Left colon (tissue), 2 donors: ENCODE results near the gene EDAR. TPM values are rescaled to one million over a fixed set of nuclear protein-coding genes. Genes with fewer than 3 reads are reported as not detected.

Experiments used
- ATAC-seq: fragments of 200-7000 bp; cut with Tn5 transposase; one replicate; pipeline ENCODE4 v1.9.1; 2020; ENCODE audit warnings: mild to moderate bottlenecking, moderate library complexity
- DNase-seq, 2 donors: peaks; one replicate each; pipeline ENCODE4 v3.0.0-alpha.2; 2020
- intact Hi-C, 2 donors: fragments of 100-400 bp; cut with DNase I in 1 of 2; cut with micrococcal nuclease in 1 of 2; formaldehyde crosslinking; loops; one replicate each; pipeline versions ENCODE4 v1.11.2 to v1.14.0; 2022; cut with DNase I, micrococcal nuclease
- total RNA-seq, 2 donors: library from RNA; stranded (reverse); fragmentation: NEBNext Ultra II Directional; extraction: Animal tissue kit (Norgen Biotek cat#: 25700); gene quantifications; one replicate each; pipeline ENCODE4 v1.2.1, GENCODE V29; 2021
- donor health status: DM: no; HTN: no; CAD: no.
- donor health status: DM: yes; HTN: yes; CAD: no.

The EDAR gene
- total RNA-seq, 2 donors from 2014 or later: 0.43 to 0.61 TPM

DNA sequence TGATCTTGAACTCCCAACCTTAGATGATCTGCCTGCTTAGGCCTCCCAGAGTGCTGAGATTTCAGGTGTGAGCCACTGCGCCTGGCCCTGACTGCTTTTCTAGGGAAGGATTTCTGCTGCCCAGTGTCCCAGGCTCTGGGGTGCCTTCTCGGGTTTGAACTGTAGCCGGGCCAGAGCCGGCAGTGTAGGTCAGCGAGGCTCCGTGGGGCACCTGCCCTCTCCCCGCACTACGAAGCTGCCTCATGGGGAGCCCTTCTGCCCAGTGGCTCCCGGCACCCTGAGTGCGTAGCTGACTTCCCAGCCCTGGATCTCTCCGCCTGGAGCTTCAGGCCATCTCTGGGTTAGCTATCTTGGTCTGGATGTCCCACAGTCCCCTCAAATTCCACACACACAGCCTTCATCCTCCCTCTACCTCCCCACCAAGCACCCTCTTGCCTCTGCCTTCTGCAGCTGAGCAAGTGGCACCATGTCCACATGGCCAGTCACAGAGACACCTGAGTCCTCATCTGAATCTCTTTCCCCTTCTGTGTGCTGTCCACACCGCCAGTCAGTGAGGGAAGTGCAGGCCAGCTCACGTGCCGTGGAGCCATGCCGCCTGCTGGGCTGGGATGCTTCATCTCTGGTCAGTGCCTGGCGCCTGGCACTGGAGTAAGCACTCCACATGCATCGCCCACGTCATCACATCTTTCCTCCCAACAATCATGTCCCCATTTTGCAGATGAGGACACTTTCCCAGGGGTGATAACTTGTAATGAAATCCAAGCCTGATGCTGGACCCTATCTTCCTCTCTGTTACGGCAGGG lies 69.2 kb downstream of the EDAR start:
- ATAC-seq (no peak), DNase-seq (peak in 1 of 2 donors; percentile 21)
- intact Hi-C loops: no loop called here

DNA sequence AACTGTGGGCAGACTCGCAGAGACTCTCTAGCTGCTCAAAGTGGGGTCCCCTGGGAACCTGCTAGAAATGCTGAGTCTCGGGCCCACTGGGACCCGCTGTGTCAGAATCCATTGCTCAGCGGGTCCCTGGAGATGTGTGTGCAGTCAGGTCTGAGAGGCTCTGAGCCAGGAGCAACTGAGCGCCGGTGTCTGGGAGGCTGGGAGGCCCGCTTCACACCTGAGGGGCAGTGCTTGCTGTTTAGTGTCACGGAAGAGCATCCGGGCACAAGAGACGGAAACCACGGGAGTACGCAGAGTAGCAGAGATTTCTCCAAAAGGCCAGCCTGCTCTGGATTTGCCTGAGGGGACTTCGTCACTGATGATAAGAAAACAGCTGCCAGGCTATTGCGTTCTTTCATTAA lies 70.1 kb downstream of the EDAR start:
- no peak for ATAC-seq
- intact Hi-C loops: no loop called here

DNA sequence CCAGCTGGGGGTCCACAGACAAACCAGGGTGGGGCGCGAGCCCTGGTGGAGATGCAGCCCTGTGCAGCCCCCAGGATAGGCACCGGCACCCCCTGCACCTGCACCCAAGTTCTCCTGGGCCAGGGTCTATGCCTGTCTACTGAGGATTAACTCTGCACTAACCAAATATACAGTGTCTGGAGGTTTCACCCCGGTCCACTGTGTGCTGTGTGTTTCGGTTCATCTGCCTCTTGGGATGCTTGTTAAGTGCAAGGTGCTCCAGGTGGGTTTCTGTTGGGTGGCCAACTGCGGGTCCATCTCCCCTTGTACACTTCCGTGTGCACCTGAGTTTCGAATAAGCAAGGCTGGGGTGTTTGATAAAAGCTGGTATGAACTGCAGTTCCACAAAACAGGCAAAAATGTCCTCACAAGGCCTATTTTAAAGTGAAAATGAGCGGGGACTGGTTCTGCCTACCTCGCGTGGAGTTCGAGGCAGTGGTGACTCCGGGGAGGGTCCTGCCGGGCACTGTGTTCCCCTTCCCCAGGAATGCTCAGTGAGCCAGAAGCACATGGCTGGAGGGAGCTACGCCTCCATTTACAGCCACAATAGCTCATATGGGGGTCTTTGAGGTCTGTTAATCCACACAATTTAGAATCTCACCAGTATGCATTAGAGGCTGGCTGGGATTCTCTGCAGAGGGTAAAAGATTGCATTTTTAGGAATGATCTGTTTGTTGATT lies 70.7 kb downstream of the EDAR start:
- intact Hi-C loops: no loop called here
- DNase-seq (peak in 1 of 2 donors; percentile 13), ATAC-seq (no peak)

More for the DNA sequence above, 70.1 kb downstream of the EDAR start:
- DNase-seq: peak; percentile 2 to 14

DNA sequence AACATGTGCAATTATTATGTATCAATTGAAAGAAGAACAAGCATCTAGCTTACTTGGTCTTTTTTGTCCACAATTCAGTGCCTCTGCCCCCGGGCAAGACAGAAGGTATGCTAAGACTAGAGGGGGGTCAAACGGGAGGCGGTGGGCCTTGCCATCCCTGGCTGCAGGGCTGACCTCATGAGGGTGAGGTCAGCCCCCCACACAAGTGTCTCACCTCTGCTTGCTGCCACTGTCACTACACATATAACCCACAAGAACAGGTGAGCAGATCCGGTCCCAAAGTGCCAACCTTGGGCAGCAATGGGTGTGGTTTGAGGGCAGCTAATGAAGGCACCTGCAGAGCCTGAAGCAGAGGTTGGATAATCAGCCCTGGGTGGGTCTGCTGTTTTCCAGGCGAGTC lies 71.5 kb downstream of the EDAR start:
- peak; percentile 41 for ATAC-seq
- intact Hi-C loops: no loop called here
- no peak for DNase-seq

DNA sequence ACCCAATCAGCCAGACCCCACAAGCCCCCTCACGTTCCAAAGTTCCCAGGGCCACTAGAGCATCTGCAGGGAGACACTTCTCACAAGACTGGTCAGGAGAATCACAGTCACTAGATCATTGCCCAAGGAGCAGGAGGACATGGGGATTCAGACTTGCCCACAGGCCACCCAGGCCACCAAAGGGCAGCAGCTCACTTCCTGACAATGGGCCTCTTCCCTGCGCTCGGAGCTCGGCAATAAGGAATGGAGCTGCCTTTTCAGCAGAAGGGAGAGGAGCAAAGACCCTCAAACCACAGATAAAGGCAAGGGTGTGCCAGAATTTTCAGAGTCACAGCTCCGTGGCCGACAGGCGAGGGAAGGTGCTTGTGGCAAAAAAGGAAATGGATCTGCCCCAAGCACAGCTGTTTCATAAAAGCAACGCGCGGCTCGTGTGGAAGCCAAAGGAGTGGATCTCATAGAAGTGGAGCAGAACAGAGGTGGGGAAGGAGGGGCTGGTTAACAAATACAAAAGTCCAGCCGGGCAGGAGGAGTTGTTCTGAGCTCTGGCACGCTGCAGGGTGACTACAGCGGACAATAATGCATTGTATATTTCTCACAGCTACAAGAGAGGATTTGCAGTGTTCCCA lies 72.1 kb downstream of the EDAR start:
- peak; percentile 80 for ATAC-seq
- intact Hi-C loops: no loop called here

DNA sequence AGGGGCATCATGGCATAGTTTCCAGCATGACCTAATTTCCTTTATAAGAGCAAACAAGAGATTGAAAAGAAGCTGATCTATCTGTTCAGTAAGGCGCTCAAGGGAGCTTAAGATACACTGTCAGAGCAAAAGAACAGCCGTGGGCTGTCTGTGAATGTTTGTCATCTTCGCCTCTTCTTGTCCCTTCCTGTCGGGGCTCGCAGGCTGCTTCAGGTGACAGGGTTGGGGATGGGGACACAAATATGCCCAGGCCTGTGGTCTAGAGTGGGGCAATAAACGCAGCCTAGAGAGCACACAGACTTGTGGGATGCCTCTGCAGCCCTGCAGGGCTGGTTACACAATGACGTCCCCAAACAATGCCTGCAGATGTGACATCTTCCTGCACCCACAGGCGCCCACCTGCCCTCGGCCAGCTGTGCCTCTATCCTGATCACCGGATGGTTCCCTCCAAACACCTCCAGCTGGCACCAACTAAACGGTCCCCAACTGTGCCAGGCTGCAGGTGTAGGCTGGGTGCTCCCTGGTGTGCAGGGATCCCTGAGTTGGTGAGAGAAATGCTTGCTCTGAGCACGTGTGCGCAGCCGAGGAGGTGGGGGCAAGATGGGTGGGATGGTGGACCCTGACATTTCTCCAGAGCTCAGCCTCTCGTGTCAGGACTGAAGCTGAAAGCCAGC lies 72.8 kb downstream of the EDAR start:
- intact Hi-C loops: no loop called here
- DNase-seq (peak in 1 of 2 donors; percentile 22), ATAC-seq (no peak)

More for the DNA sequence above, 72.1 kb downstream of the EDAR start:
- DNase-seq: peak; percentile 29 to 38

DNA sequence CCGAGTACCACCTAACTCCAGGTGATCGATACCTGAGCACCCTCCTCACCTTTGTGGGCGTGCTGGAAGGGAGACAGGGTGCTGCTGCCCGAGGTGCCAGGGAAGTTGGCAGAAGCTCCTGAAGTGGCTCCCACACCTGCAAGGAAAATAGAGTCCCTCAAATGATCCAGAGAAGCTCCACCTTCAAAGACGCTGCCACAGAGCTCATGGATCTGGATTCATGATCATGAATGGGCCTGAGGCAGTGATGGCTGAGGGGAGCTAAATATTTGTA lies 76.5 kb downstream of the EDAR start:
- no peak for ATAC-seq
- DNase-seq: no peak
- intact Hi-C loops: no loop called here

DNA sequence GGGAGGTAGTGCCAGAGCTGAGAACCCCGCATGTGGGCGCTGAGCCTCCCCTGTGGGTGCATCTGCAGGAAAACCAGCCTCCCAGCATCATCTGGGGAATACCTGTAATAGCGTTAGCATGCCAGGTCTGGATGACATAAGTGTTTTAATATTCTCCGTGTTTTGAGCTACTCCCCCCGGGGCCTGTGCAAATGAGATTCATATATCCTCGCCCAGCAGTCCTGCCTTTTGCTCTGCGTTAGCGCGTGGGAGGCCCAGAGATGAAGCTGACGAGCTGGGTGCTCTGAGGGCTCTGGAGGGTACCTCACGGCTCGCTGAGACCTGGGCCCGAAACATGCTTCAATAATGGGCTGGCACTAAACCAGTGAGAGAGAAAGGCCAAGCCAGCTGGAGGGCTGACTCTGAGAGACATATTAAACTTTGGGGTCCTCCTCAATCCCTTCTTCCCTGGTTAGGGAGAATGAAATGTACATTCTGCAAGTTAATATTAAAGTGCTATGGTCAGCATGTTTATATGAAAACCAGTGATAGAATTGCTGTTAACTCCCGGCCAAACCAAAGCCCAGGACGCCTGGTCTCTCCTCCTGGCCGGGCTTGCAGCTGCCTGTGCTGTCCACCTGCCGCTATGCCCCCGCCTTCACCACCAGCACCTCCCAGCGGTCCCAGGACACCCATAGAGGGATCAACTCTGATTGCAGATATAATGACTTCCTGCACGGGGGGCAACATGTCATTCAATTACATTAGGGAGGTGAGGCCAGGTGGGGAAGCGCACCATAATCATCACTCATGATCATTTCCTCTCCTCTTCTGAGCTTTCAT lies 77.0 kb downstream of the EDAR start:
- no peak for DNase-seq
- ATAC-seq: no peak
- intact Hi-C loops: no loop called here

DNA sequence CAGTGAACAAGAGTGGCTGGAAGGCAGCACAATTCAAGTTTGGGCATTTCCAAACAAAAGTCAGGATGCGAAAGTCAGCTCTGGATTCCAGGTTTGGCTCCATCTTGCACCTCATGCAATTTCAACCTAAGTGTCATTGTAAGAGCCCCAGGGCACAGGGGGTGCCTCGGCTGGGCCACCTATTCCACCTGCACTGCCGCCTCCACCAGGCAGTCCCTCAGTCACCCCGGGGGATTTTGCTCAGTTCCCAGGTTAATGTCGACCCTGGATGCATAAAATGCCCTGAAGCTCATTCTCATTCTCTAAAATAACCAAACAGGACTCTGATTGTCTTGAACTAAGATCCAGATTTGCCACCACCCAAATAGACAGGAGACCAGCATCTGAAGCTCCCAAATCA lies 77.6 kb downstream of the EDAR start:
- DNase-seq: no peak
- intact Hi-C loops: no loop called here
- ATAC-seq: no peak

DNA sequence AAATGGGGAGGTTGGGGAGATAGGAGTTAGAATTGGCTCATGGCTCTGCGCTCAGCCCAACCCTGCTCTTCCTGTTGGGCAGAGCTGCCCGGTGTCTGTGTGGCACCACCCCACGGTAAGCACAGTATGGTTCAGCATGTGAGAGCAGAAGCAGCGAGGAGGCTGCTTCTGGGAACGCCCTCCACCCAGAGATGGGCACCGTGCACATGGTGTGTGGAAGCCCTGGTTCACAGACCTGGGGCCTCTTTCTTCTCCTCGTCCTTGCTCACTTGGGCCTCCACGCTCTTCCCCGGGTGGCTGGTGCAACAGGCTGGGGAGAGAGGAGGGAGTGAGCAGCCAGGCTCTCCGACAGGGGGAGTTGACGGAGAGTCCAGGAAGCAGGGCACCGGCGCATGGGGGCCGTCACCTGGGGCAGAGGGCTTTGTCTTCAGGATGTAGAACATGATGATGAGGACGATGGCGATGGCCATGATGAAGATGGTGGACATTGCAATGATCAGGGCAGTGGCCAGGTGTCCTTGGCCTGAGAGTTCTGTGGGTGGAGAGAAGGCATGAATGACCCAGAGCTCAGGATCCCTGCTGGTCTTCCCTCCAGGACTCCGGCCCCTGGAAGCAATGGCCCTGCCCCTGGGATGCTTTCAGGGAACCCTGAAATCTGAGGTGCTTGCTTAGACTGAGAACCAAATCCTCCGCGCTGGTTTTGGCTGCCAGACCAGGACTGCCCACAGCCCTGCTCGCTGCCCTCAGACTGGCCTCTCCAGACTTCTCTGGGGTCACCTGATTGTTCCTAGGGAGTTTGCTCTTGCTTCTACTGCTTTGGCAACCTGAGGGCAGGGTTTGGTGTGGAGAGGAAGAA lies 78.3 kb downstream of the EDAR start:
- ATAC-seq (no peak), DNase-seq (no peak)
- intact Hi-C loops: no loop called here

DNA sequence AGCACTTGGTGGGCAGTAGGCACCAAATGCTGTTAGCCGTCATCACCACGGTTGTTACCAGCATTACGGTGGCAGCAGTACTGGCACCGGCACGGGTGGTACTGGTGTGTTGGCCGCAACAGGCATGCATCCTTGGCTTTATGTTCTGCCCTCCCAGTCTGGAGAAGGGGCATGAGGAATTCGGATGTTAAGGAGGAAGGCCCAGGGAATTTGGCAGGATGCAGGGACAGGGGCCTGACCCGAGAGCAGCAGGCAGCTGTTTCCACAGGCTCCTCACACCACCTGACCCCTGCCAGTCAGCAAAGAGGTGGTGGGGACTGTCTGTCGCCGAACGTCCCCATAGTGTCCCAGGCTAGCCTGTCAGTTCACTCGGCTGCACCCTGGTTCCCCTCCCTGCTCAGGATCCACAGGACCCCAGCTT lies 79.0 kb downstream of the EDAR start:
- ATAC-seq (no peak), DNase-seq (no peak)
- intact Hi-C loops: no loop called here

DNA sequence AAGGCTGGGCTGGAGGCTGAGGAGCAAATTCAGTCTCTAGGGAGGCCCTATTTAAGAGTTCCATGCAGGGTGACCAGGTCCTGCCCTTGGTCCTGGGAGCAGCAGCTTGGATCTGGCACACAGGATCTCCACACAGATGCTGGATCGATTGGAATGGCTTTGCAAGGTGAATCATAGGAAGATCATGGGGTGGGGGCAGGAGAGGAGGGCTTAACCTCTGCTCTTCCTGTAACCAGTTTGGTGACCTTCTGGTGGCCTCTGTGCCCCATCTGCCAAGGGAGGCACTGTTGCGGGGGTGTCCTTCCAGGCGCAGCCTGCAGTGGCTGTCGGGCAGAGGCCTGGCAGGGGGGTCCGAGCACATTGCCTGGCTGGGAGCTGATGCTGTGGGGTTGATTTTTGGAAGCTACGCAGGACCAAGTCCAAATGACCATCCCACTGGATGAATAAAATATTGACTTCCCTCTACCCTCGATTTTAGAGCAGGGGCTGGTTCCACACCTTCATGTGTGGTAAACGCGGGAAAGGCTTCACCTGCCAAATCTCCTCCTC lies 79.7 kb downstream of the EDAR start:
- DNase-seq (no peak), ATAC-seq (no peak)
- intact Hi-C loops: no loop called here

DNA sequence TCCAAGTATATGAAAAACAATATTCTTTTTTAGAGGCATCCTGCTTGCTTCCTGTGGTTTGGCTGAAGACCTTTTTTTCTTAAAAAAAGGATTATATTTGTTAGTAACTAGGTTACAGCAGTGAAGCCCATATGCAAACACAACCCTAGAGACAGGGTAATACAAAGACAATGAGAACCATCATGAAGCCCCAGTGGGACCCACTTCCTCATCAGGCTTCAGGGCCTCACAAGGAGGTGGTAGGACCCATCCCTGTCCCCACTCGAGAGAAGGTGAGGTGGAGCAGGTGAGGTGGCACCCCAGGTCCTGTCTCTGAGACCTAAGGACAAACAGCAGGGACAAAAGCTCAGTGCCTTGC lies 80.3 kb downstream of the EDAR start:
- ATAC-seq (no peak), DNase-seq (no peak)
- intact Hi-C loops: no loop called here

DNA sequence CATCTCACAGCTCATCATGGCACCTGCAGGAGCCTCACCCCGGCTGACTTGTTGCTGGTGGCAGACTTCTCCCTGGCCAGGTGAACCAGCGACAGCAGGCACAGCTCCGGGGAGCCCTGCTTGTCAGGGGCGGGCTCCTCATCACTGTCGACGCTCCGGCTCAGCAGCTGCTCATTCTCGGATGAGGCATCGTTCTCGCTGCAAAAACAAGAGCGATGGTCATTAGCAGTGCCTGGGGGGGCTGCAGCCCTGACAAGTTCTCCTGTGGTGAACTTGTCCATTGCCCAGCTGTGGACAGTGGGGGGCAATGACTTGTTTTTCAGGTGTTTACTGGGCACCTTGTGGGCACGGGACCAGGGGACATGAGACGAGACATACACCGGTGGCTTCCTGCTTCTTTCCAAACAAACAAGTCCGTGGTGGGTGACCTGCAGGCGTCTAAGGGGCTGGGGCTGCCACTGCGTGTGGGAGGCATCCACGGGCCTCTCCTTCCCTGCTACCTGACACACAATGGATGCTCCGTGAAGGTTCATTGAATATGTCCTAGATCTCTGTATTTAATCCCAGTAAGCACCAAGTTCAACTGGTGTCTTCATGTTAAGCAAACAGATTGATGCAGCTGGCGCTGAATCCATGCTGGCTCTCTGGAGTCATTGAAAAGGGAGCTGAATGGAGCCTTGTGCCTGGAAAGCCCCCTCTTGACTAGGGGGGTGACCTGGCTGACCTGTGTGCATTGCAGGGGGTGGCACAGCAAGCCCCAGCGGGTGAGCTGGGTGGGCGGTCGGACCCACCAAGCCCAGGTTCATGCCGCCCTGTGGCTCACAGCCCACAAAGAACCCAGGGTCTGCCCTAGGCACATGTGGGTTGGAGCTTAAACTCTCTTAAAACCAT lies 81.0 kb downstream of the EDAR start:
- intact Hi-C loops: no loop called here
- DNase-seq: no peak
- ATAC-seq: no peak

DNA sequence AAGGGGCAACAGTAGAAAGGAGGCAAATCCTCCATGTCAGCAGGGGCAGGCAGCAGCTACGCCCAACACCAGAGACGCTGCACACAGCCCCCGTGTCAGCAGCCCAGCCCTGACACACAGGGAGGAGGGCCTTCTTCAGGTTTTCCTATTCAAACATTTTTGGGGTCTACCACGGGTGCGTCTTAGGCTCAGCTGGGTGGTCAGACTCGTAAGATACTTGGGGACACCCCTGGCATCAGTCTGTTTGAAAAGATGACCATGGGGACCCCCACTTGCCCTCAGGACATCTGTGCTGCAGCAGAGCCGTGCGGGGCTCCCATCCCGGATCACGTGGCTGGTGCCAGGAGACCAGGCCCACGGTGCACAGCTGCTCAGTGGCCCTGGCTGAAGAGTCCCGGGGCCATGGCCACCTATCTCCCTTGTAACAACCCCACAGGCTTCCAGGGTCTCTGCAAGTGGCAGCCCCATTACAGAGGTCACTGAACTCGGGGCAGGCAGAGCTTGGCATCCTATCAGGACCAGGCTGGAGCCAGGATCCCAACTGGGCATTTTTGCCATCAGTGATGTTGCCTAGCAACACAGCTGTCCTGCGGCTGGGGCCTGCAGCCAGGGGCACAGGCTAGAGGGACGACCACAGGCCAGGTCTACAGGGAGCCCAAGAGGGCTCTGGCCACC lies 82.5 kb downstream of the EDAR start:
- ATAC-seq: no peak

DNA sequence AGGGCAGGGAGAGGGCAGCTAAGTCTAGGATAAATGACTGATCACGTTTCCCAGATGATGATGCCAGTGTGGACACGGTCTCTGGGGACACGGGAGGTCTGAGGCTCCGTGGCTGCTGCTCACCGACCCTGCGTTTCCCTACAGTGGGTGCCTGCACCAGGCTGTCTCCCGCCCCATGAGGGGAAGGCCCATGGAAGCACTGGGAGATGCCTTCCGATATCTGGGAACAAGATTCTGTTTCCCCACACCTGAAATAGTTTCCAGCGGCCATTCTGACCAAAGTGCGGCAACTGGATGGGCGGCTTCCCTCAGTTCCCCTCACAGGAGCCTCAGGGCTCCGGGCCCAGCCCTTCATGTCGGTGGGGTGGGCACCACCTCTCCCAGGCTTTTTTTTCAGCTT lies 83.1 kb downstream of the EDAR start:
- no peak for DNase-seq
- ATAC-seq: no peak
- intact Hi-C loops: no loop called here

More for the DNA sequence above, 82.5 kb downstream of the EDAR start:
- no peak for DNase-seq
- intact Hi-C loops: no loop called here
